Tibial nerve (tissue), 4 donors: ENCODE results near the gene ADAMTS17. TPM values are rescaled to one million over a fixed set of nuclear protein-coding genes. Genes with fewer than 3 reads are reported as not detected.
A peak's percentile ranks its signal among the peaks of the same experiment; 100 is the strongest.
"Not testable (repeated sequence)": the region's sequence is repeated elsewhere in the genome, so short reads cannot be mapped to it uniquely, and the experiment has no call there.

Experiments used
- DNase-seq, 2 donors: peaks; one replicate each; pipeline ENCODE4 v3.0.0-alpha.2; 2019; ENCODE audit warnings: low spot score in 2 of 2
- H3K27ac ChIP-seq, 4 donors: fragments of 200-600 bp; sonication (generic) in 3 of 4; one replicate each; pipeline ENCODE4 v1.5.1; 2017 to 2019; ENCODE audit warnings: mild to moderate bottlenecking in 1 of 4
- H3K27me3 ChIP-seq, 2 donors: fragments of 200-600 bp; sonication (generic) in 1 of 2; one replicate each; pipeline versions ENCODE4 v1.5.1 to v1.6.0; 2017 to 2019
- H3K36me3 ChIP-seq, 3 donors: fragments of 200-600 bp; sonication (generic); one replicate each; pipeline ENCODE4 v1.5.1; 2018 to 2019
- H3K4me1 ChIP-seq, 4 donors: fragments of 200-600 bp; sonication (generic) in 3 of 4; one replicate each; pipeline ENCODE4 v1.5.1; 2017 to 2019
- H3K4me3 ChIP-seq, 4 donors: fragments of 200-600 bp; sonication (generic) in 3 of 4; one replicate each; pipeline ENCODE4 v1.5.1; 2017 to 2019; ENCODE audit warnings: mild to moderate bottlenecking in 1 of 4, moderate library complexity in 1 of 4
- H3K9me3 ChIP-seq, 4 donors: fragments of 200-600 bp; sonication (generic) in 3 of 4; one replicate each; pipeline ENCODE4 v1.5.1; 2017 to 2019
- EP300 ChIP-seq, 2 donors: sonication (generic); formaldehyde crosslinking; IDR thresholded peaks; one replicate each; pipeline ENCODE4 v1.6.1; 2017; ENCODE audit warnings: antibody characterized with exemption in 2 of 2, mild to moderate bottlenecking in 1 of 2
- POLR2A ChIP-seq, 2 donors: fragments of 450-650 bp; IDR thresholded peaks; one replicate each; pipeline ENCODE4 v1.6.1; 2017; ENCODE audit warnings: antibody characterized with exemption in 2 of 2, mild to moderate bottlenecking in 2 of 2, moderate library complexity in 2 of 2
- WGBS, 2 donors: methylation state at CpG; one replicate each; pipeline ENCODE4 v1.1.5; 2018; 5-methylcytosine and 5-hydroxymethylcytosine counted together
- total RNA-seq, 4 donors: library from RNA; depleted of rRNA; stranded (reverse); fragments of >200 nt; gene quantifications; one replicate each; pipeline ENCODE4 v1.1.0, GENCODE V29; 2016
- TF ChIP-seq, protein P1 (sequence below), 5 experiments: fragments of 200-600 bp in 3 of 5; fragments of 450-650 bp in 2 of 5; sonication (generic) in 3 of 5; IDR thresholded peaks; one replicate each; pipeline ENCODE4 v1.5.1; 2016 to 2019; ENCODE audit warnings: antibody characterized with exemption in 5 of 5, mild to moderate bottlenecking in 3 of 5, moderate library complexity in 2 of 5

ADAMTS17 gene
- total RNA-seq, 4 donors from 2014 or later, result 0.66 to 5.5 (median 3.7) TPM

GRCh38 chr15:100339999-100340398 is 1.8 kb downstream of the ADAMTS17 start:
- no peak overlapping the region for H3K4me3 ChIP-seq
- no peak overlapping the region for H3K27ac ChIP-seq
- peaks cover 0 to 6% of the 10 kb centered on the region in 2 donors for H3K27me3 ChIP-seq
- WGBS, 2 donors, result 84 to 96% methylated on average over 12 of the region's 12 CpGs
- no peaks in the 10 kb centered on the region for H3K36me3 ChIP-seq
- no peak for DNase-seq
- no peak for TF ChIP-seq POLR2A (IDR thresholded peaks at IDR 0.05)
- TF ChIP-seq EP300 (IDR thresholded peaks at IDR 0.05), result no peak
- TF ChIP-seq, protein P1, sequence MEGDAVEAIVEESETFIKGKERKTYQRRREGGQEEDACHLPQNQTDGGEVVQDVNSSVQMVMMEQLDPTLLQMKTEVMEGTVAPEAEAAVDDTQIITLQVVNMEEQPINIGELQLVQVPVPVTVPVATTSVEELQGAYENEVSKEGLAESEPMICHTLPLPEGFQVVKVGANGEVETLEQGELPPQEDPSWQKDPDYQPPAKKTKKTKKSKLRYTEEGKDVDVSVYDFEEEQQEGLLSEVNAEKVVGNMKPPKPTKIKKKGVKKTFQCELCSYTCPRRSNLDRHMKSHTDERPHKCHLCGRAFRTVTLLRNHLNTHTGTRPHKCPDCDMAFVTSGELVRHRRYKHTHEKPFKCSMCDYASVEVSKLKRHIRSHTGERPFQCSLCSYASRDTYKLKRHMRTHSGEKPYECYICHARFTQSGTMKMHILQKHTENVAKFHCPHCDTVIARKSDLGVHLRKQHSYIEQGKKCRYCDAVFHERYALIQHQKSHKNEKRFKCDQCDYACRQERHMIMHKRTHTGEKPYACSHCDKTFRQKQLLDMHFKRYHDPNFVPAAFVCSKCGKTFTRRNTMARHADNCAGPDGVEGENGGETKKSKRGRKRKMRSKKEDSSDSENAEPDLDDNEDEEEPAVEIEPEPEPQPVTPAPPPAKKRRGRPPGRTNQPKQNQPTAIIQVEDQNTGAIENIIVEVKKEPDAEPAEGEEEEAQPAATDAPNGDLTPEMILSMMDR (IDR thresholded peaks at IDR 0.05), result no peak
- no peaks in the 10 kb centered on the region for H3K9me3 ChIP-seq
- H3K4me1 ChIP-seq, result peaks cover 0 to 24% (median 1%) of the 10 kb centered on the region in 4 donors

DNA sequence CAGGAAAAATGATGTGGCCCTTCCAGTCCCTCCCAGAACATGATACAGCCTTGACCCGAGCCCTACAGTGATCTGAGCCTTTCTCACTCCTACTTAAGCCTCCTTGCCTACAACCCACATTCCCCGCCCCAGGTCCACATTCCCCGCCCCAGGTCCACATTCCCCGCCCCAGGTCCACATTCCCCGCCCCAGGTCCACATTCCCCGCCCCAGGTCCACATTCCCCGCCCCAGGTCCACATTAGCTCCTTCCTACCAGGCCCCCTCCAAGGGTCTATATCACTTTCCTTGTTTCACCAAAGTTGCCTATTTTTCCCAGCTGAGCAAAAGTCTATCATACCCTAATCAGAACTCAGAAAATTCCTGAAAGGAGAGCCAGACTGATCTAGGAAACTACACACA is 2.3 kb downstream of the ADAMTS17 start:
- not testable (repeated sequence) for H3K27me3 ChIP-seq, DNase-seq, H3K4me3 ChIP-seq, H3K9me3 ChIP-seq, H3K36me3 ChIP-seq
- Histone ChIP-seq H3K4me1 (peaks cover 0 to 24% (median 1%) of the 10 kb centered on the region in 4 donors), H3K27ac (peak overlapping the region in 1 of 4 donors; percentile 23)
- WGBS, 2 donors, result 53 to 64% methylated on average over 7 of the region's 7 CpGs

DNA sequence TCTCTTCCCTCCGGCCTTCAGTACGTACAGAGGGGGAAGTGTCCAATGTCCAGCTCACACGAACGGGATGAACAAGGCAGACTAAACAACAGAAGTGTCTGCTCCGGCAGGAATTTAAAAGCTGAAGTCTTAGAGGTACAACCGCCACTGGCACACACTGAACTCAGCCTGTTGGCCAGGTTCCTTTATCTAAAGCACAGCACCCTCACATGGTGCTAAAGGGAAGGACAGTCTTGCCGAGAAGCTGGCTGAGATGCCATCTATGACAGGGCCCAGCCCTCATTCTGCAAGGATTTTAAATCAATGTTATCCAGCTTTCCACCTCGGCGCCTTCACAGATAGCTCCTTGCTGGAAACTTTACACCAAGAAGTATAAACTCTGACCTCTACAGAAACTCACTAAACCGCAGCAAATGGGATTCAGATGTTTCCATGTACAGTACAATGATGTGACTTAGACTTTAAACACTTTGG is 2.8 kb downstream of the ADAMTS17 start:
- DNase-seq, result peak; percentile 50 to 85
- WGBS, 2 donors, result 28 to 29% methylated on average over 10 of the region's 10 CpGs
- Histone ChIP-seq H3K9me3 (no peaks in the 10 kb centered on the region), H3K27ac (peak overlapping the region in 1 of 4 donors; percentile 23), H3K36me3 (no peaks in the 10 kb centered on the region), H3K4me3 (no peak overlapping the region), H3K4me1 (peaks cover 0 to 24% (median 1%) of the 10 kb centered on the region in 4 donors), H3K27me3 (peaks cover 0 to 6% of the 10 kb centered on the region in 2 donors)
- no peak for TF ChIP-seq POLR2A (IDR thresholded peaks at IDR 0.05)
- TF ChIP-seq EP300 (IDR thresholded peaks at IDR 0.05), result peak in 1 of 2 donors; percentile 39
- TF ChIP-seq, protein P1 (IDR thresholded peaks at IDR 0.05), result peak; percentile 37 to 78 (median 65)

- 72 to 74% methylated on average over 10 of the region's 10 CpGs for WGBS, 2 donors
- Histone ChIP-seq H3K27ac (no peak overlapping the region), H3K4me1 (peaks cover 0 to 24% (median 1%) of the 10 kb centered on the region in 4 donors), H3K36me3 (no peaks in the 10 kb centered on the region), H3K4me3 (no peak overlapping the region), H3K27me3 (peaks cover 0 to 6% of the 10 kb centered on the region in 2 donors), H3K9me3 (no peaks in the 10 kb centered on the region)
- TF ChIP-seq, protein P1 (IDR thresholded peaks at IDR 0.05), result no peak
- TF ChIP-seq POLR2A (IDR thresholded peaks at IDR 0.05) (no peak), EP300 (IDR thresholded peaks at IDR 0.05) (no peak)
- no peak for DNase-seq
These were observed 3.5 kb downstream of the ADAMTS17 start for GRCh38 chr15:100338247-100338646.

DNA sequence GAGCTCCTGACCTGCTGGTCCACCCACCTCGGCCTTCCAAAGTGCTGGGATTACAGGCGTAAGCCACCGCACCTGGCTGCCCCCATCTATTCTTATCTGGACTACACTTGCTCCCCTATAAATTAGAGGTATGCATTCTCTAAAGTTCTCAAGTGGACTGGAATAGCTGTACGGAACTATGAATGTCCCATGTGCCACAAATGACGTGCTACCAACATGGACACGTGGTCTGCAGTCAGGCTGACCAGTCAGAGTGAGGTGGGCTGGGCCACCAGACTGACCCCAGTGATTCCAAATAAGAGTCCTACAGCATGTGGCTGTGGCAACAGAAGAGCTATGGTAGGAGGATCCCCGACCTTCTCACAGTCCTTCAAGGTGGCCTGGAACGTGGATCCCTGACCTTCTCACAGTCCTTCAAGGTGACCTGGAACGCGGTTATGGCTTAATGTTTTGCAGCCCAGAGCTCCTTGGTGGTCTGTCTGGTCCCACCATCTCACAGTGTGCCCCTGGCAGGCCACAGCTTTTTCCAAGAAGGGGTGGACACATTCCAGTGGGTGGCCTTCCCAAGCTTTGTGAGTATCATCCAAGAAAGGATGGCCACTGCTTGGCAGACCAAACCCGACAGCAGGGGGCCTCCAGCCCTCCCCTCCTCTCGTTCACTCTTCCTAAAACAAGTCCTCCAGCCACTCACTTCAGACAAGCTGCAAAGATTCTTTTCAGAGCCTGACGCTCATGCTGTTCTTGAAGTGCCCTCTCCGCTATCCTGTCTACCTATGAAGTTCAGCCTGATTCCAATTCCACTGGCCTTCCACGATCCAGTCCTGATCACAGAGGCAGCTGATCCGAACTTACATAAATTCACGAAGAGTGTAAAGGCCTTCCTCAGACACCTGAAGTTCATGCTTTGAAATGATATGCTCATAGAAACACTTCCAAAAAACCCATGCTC is 4.4 kb downstream of the ADAMTS17 start:
- TF ChIP-seq EP300 (IDR thresholded peaks at IDR 0.05) (no peak), POLR2A (IDR thresholded peaks at IDR 0.05) (no peak)
- TF ChIP-seq, protein P1 (IDR thresholded peaks at IDR 0.05), result no peak
- WGBS, 2 donors, result 93 to 98% methylated on average over 17 of the region's 17 CpGs
- peaks cover 0 to 6% of the 10 kb centered on the region in 2 donors for H3K27me3 ChIP-seq
- H3K4me1 ChIP-seq, result peaks cover 0 to 21% (median 1%) of the 10 kb centered on the region in 4 donors
- DNase-seq, result no peak
- no peak overlapping the region for H3K27ac ChIP-seq
- no peaks in the 10 kb centered on the region for H3K9me3 ChIP-seq
- no peaks in the 10 kb centered on the region for H3K36me3 ChIP-seq
- H3K4me3 ChIP-seq, result no peak overlapping the region
